Skeletal muscle satellite cell (primary cell): ENCODE data around the gene CDNF.

Experiments
- H3K27me3 ChIP-seq: 2 replicates; pipeline ENCODE4 v1.7.0; 2013; ENCODE audit warnings: low read length; ENCODE audit not compliant: control insufficient read depth, insufficient read depth
- H3K36me3 ChIP-seq: 2 replicates; pipeline ENCODE4 v1.7.0; 2013; ENCODE audit warnings: mild to moderate bottlenecking, control low read depth, low read length; ENCODE audit not compliant: insufficient read depth
- H3K4me1 ChIP-seq: 2 replicates; pipeline ENCODE4 v1.7.0; 2013; ENCODE audit warnings: low read length; ENCODE audit not compliant: control insufficient read depth, insufficient read depth
- H3K4me2 ChIP-seq: 2 replicates; pipeline ENCODE4 v1.7.0; 2013; ENCODE audit warnings: mild to moderate bottlenecking, low read length
- H3K4me3 ChIP-seq: 2 replicates; pipeline ENCODE4 v1.7.0; 2013; ENCODE audit warnings: low read length
- H3K9ac ChIP-seq: 2 replicates; pipeline ENCODE4 v1.7.0; 2013; ENCODE audit warnings: mild to moderate bottlenecking, low read depth, low read length, moderate library complexity
- H3K9me3 ChIP-seq: replicated peaks from 2 replicates; pipeline ENCODE4 v1.7.0; 2013; ENCODE audit warnings: mild to moderate bottlenecking, control low read depth, low read length

CDNF gene

GRCh38 chr10:14782691-14783363 lies 55.0 kb downstream of the CDNF start:
- Histone ChIP-seq H3K9me3 (peaks cover 4% of the 10 kb centered on the region), H3K9ac (no peak overlapping the region), H3K4me2 (no peak overlapping the region), H3K4me1 (no peaks in the 10 kb centered on the region), H3K36me3 (no peaks in the 10 kb centered on the region), H3K27me3 (no peaks in the 10 kb centered on the region), H3K4me3 (no peak overlapping the region)

DNA sequence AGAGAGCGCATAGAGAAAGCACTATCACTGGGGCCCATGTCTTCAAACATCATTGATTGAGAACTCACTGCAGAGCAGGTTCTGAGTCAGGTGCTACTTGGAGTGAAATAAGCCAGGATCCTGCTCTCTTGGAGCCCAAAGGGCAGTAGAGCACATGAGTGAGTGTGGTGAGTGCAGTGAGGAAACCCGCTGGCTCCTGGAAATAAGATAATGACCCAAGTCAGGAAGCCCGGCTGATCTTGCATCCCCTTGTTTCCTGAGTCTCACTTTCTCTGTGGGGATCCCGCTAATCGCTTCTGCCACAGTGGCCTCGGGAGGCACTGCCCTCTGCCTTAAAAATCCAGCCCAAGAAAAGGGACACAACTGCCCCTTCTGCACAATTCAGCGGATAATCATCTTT lies 56.1 kb downstream of the CDNF start:
- Histone ChIP-seq H3K9me3 (peaks cover 4% of the 10 kb centered on the region), H3K9ac (no peak overlapping the region), H3K27me3 (no peaks in the 10 kb centered on the region), H3K4me2 (no peak overlapping the region), H3K4me3 (no peak overlapping the region), H3K36me3 (no peaks in the 10 kb centered on the region), H3K4me1 (no peaks in the 10 kb centered on the region)

GRCh38 chr10:14779001-14779651 lies 58.7 kb downstream of the CDNF start:
- Histone ChIP-seq H3K36me3 (no peaks in the 10 kb centered on the region), H3K9ac (no peak overlapping the region), H3K9me3 (no peaks in the 10 kb centered on the region), H3K27me3 (peaks cover 16% of the 10 kb centered on the region), H3K4me2 (no peak overlapping the region), H3K4me1 (no peaks in the 10 kb centered on the region), H3K4me3 (no peak overlapping the region)

DNA sequence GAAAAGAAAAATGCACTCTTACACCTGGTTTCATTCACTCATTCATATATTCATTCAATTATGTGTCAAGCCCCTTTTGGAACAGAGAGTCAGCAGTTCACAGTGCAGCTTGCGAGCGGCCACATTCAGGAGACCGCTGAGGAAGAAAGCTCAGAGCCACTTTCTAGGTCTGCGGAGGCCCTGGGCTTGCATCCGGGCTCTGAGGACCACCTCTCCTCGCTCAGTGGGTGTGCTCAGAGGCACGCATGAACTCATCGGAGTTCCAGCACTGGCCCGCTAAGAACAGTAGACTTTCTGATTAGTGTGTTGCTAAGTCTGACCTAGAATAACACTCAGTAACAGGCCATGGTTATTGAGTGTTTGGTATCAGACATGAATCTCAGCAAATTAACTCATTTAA lies 61.3 kb downstream of the CDNF start:
- Histone ChIP-seq H3K27me3 (peaks cover 20% of the 10 kb centered on the region), H3K9me3 (no peaks in the 10 kb centered on the region), H3K4me2 (no peak overlapping the region), H3K36me3 (no peaks in the 10 kb centered on the region), H3K4me1 (no peaks in the 10 kb centered on the region), H3K9ac (no peak overlapping the region), H3K4me3 (no peak overlapping the region)

DNA sequence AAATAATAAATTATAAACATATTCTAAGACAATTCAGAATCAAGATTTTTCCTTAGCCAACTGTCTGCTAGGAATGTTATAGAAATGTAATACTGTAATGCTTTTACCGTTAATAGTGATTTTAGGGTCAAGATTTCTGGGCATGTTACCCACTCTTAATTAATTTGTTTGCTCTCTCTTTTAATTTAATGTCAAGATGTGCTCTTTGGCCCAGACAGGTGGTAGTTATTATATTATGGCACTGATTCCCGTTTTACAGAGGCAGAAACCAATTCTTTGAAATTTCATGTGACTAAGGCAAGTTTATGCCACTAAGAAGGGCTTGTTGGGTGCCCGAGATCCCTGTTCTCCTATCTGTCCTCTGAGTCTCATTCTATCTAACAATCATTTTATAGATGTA lies 62.2 kb downstream of the CDNF start:
- H3K9ac ChIP-seq = no peak overlapping the region
- no peak overlapping the region for H3K4me2 ChIP-seq
- no peaks in the 10 kb centered on the region for H3K36me3 ChIP-seq
- H3K4me1 ChIP-seq = no peaks in the 10 kb centered on the region
- H3K4me3 ChIP-seq = no peak overlapping the region
- H3K27me3 ChIP-seq = peaks cover 20% of the 10 kb centered on the region
- H3K9me3 ChIP-seq = no peaks in the 10 kb centered on the region

- no peaks in the 10 kb centered on the region for H3K9me3 ChIP-seq
- H3K4me3 ChIP-seq = no peak within 1 kb of the TSS
- no peak within 1 kb of the TSS for H3K4me2 ChIP-seq
- H3K27me3 ChIP-seq = peaks cover 20% of the 10 kb centered on the region
- H3K4me1 ChIP-seq = no peaks in the 10 kb centered on the region
- no peaks in the 10 kb centered on the region for H3K36me3 ChIP-seq
- H3K9ac ChIP-seq = no peak within 1 kb of the TSS
Measured at GRCh38 chr10:14774797-14775196, 63.0 kb downstream of the CDNF start, which contains the start of gene FAM107B. Gene FAM107B (minus strand): TSS chr10:14774897. CDS start chr10:14774663, 234 bp downstream.

- H3K9me3 ChIP-seq = no peaks in the 10 kb centered on the region
- no peak overlapping the region for H3K4me2 ChIP-seq
- H3K36me3 ChIP-seq = no peaks in the 10 kb centered on the region
- H3K4me1 ChIP-seq = no peaks in the 10 kb centered on the region
- no peak overlapping the region for H3K9ac ChIP-seq
- H3K4me3 ChIP-seq = no peak overlapping the region
- peaks cover 20% of the 10 kb centered on the region for H3K27me3 ChIP-seq
Measured at GRCh38 chr10:14774214-14774580, 63.6 kb downstream of the CDNF start.

DNA sequence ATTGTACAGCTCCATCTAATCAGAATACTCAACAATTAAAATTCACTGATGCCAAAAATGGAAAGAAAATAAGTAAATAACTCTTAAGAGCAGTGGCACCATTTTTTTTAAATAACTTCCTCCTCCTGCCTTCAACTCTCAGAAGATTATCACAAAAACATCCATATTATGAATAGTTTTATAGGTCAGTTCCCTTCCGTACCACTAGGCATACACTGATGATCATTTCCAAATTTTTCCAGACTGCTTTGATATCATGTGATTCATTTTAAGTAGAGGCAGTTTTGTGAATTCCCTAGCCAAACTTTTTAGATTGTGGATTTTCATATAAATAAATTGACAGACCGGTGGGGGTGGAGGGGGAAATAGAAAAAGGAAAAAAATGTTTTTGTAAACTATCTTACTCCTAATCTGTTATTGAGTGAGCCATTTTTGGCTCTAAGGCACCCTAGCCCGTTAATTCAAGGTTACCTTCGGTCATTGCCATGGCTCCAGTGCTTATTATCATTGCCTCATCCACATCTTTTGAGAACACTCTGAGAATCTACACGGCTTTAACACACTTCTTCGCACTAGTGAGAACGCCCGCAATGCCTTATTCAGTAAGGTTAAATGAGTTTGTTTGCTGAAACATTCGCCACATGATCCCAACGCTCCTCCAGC lies 64.2 kb downstream of the CDNF start:
- H3K36me3 ChIP-seq = no peaks in the 10 kb centered on the region
- no peak overlapping the region for H3K9ac ChIP-seq
- peaks cover 24% of the 10 kb centered on the region for H3K27me3 ChIP-seq
- no peaks in the 10 kb centered on the region for H3K4me1 ChIP-seq
- no peak overlapping the region for H3K4me2 ChIP-seq
- H3K4me3 ChIP-seq = no peak overlapping the region
- no peaks in the 10 kb centered on the region for H3K9me3 ChIP-seq

- Histone ChIP-seq H3K4me1 (no peaks in the 10 kb centered on the region), H3K27me3 (peaks cover 28% of the 10 kb centered on the region), H3K4me2 (no peak overlapping the region), H3K4me3 (no peak overlapping the region), H3K36me3 (no peaks in the 10 kb centered on the region), H3K9me3 (no peaks in the 10 kb centered on the region), H3K9ac (no peak overlapping the region)
Measured at GRCh38 chr10:14772399-14772798, 65.4 kb downstream of the CDNF start.

DNA sequence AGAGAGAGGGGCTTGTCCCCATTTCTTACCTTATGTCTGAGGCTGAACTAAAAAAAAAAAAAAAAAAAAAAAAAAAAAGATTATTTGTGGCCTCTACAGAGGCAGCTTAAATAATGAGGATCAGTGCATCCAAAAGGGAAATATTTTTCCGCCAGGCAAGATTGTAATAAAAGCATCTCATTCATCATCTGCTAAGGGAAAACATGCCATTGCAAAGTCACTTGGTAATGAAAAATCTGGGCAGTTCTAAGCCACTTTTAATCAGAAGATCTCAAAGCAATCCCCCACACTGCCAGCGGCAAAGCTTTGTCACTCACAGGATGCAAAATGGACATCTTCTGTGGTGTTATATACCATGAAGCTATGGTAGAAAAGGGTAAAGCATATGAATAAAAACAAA lies 66.9 kb downstream of the CDNF start:
- H3K9me3 ChIP-seq = no peaks in the 10 kb centered on the region
- H3K4me3 ChIP-seq = no peak overlapping the region
- peaks cover 27% of the 10 kb centered on the region for H3K27me3 ChIP-seq
- H3K4me1 ChIP-seq = no peaks in the 10 kb centered on the region
- no peak overlapping the region for H3K9ac ChIP-seq
- H3K4me2 ChIP-seq = no peak overlapping the region
- H3K36me3 ChIP-seq = no peaks in the 10 kb centered on the region
